ENCODE results near the gene DIABLO.
"Not testable (repeated sequence)": the region's sequence is repeated elsewhere in the genome, so short reads cannot be mapped to it uniquely, and the experiment has no call there.

DIABLO gene

GRCh38 chr12:122204167-122205052 lies 21.4 kb downstream of the DIABLO start:
- TF ChIP-seq CTCF (IDR thresholded peaks at IDR 0.05; ENCODE audit: insufficient read depth, low read length, poor library complexity, severe bottlenecking) = no peak
- TF ChIP-seq EZH2phosphoT487 (conservative IDR thresholded peaks at IDR 0.05; ENCODE audit: low read length) = no peak
- H3K9ac ChIP-seq (ENCODE audit: low read length) = 0 out of 2 replicates have a peak overlapping the region, but pooled peaks have one; percentile 44
- peak overlapping the region; percentile 75 for H3K4me2 ChIP-seq (ENCODE audit: low read depth, low read length, poor library complexity, severe bottlenecking)
- no peaks in the 10 kb centered on the region for H3K9me2 ChIP-seq (replicated peaks; ENCODE audit: insufficient read depth, low read length)
- no peak overlapping the region for H2AFZ ChIP-seq (ENCODE audit: low read depth, low read length, severe bottlenecking)
- no peaks in the 10 kb centered on the region; the same call in 1 of the 2 replicates for H3F3A ChIP-seq (ENCODE audit: insufficient read depth)
- no peak overlapping the region for H3K27ac ChIP-seq (ENCODE audit: low read depth, low read length)
- H3K4me3 ChIP-seq (ENCODE audit: insufficient read depth, low read length, poor library complexity, severe bottlenecking) = no peak overlapping the region
- H3K36me3 ChIP-seq (ENCODE audit: low read length) = 0 out of 2 replicates have a peak, but pooled peaks cover 4% of the 10 kb centered on the region
- no peaks in the 10 kb centered on the region for H3K79me2 ChIP-seq (ENCODE audit: insufficient read depth, low read length)
- H4K20me1 ChIP-seq (ENCODE audit: low read depth, low read length) = no peaks in the 10 kb centered on the region
- no peaks in the 10 kb centered on the region for H3K27me3 ChIP-seq (ENCODE audit: low read length)
- no peaks in the 10 kb centered on the region for H3K9me3 ChIP-seq (ENCODE audit: insufficient read depth, low read length)

GRCh38 chr12:122203301-122204166 lies 22.3 kb downstream of the DIABLO start, which contains the start of gene B3GNT4:
B3GNT4 (plus strand) TSS chr12:122203709; CDS start chr12:122204619, 910 bp downstream.
- peak within 1 kb of the TSS; percentile 53 for H3K4me3 ChIP-seq (ENCODE audit: insufficient read depth, low read length, poor library complexity, severe bottlenecking)
- H3K9me2 ChIP-seq (replicated peaks; ENCODE audit: insufficient read depth, low read length) = no peaks in the 10 kb centered on the region
- no peaks in the 10 kb centered on the region for H4K20me1 ChIP-seq (ENCODE audit: low read depth, low read length)
- no peaks in the 10 kb centered on the region for H3K9me3 ChIP-seq (ENCODE audit: insufficient read depth, low read length)
- no peaks in the 10 kb centered on the region for H3K79me2 ChIP-seq (ENCODE audit: insufficient read depth, low read length)
- 0 out of 2 replicates have a peak, but pooled peaks cover 4% of the 10 kb centered on the region for H3K36me3 ChIP-seq (ENCODE audit: low read length)
- H3K27me3 ChIP-seq (ENCODE audit: low read length) = no peaks in the 10 kb centered on the region
- H3K27ac ChIP-seq (ENCODE audit: low read depth, low read length) = no peak within 1 kb of the TSS
- peak within 1 kb of the TSS; percentile 75 for H3K4me2 ChIP-seq (ENCODE audit: low read depth, low read length, poor library complexity, severe bottlenecking)
- H3F3A ChIP-seq (ENCODE audit: insufficient read depth) = no peaks in the 10 kb centered on the region; the same call in 1 of the 2 replicates
- H3K9ac ChIP-seq (ENCODE audit: low read length) = peak within 1 kb of the TSS; percentile 44
- H2AFZ ChIP-seq (ENCODE audit: low read depth, low read length, severe bottlenecking) = peak within 1 kb of the TSS; percentile 70
- TF ChIP-seq EZH2phosphoT487 (conservative IDR thresholded peaks at IDR 0.05; ENCODE audit: low read length) (no peak), CTCF (IDR thresholded peaks at IDR 0.05; ENCODE audit: insufficient read depth, low read length, poor library complexity, severe bottlenecking) (no peak)

GRCh38 chr12:122202811-122203210 lies 23.0 kb downstream of the DIABLO start:
- not testable (repeated sequence) for H4K20me1 ChIP-seq (ENCODE audit: low read depth, low read length); H3K27ac ChIP-seq (ENCODE audit: low read depth, low read length)
- peak overlapping the region; percentile 53 for H3K4me3 ChIP-seq (ENCODE audit: insufficient read depth, low read length, poor library complexity, severe bottlenecking)

More at GRCh38 chr12:122202811-122203210, 23.0 kb downstream of the DIABLO start:
- H3K27me3 ChIP-seq (ENCODE audit: low read length); H3F3A ChIP-seq (ENCODE audit: insufficient read depth); H3K9me2 ChIP-seq (replicated peaks; ENCODE audit: insufficient read depth, low read length); H3K79me2 ChIP-seq (ENCODE audit: insufficient read depth, low read length); H3K36me3 ChIP-seq (ENCODE audit: low read length); H3K9me3 ChIP-seq (ENCODE audit: insufficient read depth, low read length): not testable (repeated sequence)
- peak overlapping the region; percentile 44; the same call in 1 of the 2 replicates for H3K9ac ChIP-seq (ENCODE audit: low read length)
- peak overlapping the region; percentile 70 for H2AFZ ChIP-seq (ENCODE audit: low read depth, low read length, severe bottlenecking)
- H3K4me2 ChIP-seq (ENCODE audit: low read depth, low read length, poor library complexity, severe bottlenecking) = peak overlapping the region; percentile 75
